ENCODE results near the gene CBFB. TPM values are rescaled to one million over a fixed set of nuclear protein-coding genes. Genes with fewer than 3 reads are reported as not detected.

Gene CBFB
- total and polyA plus RNA-seq, 9 of the 15 experiments (the other 6 are each of a cell fraction or from before 2014, with no cell fraction given) = 22.0 to 112 (median 66.5) TPM

GRCh38 chr16:67029254-67030096 lies 526 bp downstream of the CBFB start (continued):
- TF ChIP-seq JUND (IDR thresholded peaks at IDR 0.05; ENCODE audit: borderline replicate concordance, low read depth, low read length) = no peak
- TF ChIP-seq JUND (tag; IDR thresholded peaks at IDR 0.05; ENCODE audit: borderline replicate concordance, low read depth, low read length) = no peak; the same call in 2 of the 3 replicates
- peak; percentile 60 for TF ChIP-seq MAX (CRISPR knock-in tag; IDR thresholded peaks at IDR 0.05)
- no peak for TF ChIP-seq ZZZ3 (IDR thresholded peaks at IDR 0.05)
- no peak; a peak in 2 of 4 replicates for TF ChIP-seq TBL1XR1 (IDR thresholded peaks at IDR 0.05; ENCODE audit: low read length in 2 of 2)
- no peak for TF ChIP-seq ZKSCAN1 (IDR thresholded peaks at IDR 0.05; ENCODE audit: low read depth, low read length)
- no peak for TF ChIP-seq ZNF551 (CRISPR knock-in tag; IDR thresholded peaks at IDR 0.05)
- TF ChIP-seq POLR2AphosphoS5 (IDR thresholded peaks at IDR 0.05; ENCODE audit: control insufficient read depth, insufficient read depth, low read depth, low read length) = peak; percentile 37; the same call in 1 of the 2 replicates
- no peak; the same call in 1 of the 2 replicates for TF ChIP-seq NCOR1 (IDR thresholded peaks at IDR 0.05)
- TF ChIP-seq ETV1 (tag; conservative IDR thresholded peaks at IDR 0.05; ENCODE audit: low read depth) = 0 out of 2 replicates have a peak, but pooled peaks have one; percentile 50
- peak; percentile 51 for TF ChIP-seq CCNT2 (IDR thresholded peaks at IDR 0.05; ENCODE audit: borderline replicate concordance, extremely low read depth, insufficient read length, low read depth, low read length)
- TF ChIP-seq NFIC (IDR thresholded peaks at IDR 0.05) = peak; percentile 45; the same call in 1 of the 2 replicates
- TF ChIP-seq, protein P1, sequence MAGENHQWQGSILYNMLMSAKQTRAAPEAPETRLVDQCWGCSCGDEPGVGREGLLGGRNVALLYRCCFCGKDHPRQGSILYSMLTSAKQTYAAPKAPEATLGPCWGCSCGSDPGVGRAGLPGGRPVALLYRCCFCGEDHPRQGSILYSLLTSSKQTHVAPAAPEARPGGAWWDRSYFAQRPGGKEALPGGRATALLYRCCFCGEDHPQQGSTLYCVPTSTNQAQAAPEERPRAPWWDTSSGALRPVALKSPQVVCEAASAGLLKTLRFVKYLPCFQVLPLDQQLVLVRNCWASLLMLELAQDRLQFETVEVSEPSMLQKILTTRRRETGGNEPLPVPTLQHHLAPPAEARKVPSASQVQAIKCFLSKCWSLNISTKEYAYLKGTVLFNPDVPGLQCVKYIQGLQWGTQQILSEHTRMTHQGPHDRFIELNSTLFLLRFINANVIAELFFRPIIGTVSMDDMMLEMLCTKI (IDR thresholded peaks at IDR 0.05; ENCODE audit: partially characterized antibody) = no peak
- no peak for TF ChIP-seq SIX5 (IDR thresholded peaks at IDR 0.05; ENCODE audit: borderline replicate concordance in 1 of 2, insufficient read depth in 1 of 2, low read depth in 1 of 2, low read length in 2 of 2)
- no peak for TF ChIP-seq TEAD2 (tag; IDR thresholded peaks at IDR 0.05)
- TF ChIP-seq TBP (optimal IDR thresholded peaks at IDR 0.05; ENCODE audit: low read depth, low read length) = peak; percentile 18
- TF ChIP-seq ZNF140 (CRISPR knock-in tag; IDR thresholded peaks at IDR 0.05) = no peak
- TF ChIP-seq RAD51 (IDR thresholded peaks at IDR 0.05; ENCODE audit: borderline replicate concordance, low read depth) = no peak
- TF ChIP-seq, protein P2, sequence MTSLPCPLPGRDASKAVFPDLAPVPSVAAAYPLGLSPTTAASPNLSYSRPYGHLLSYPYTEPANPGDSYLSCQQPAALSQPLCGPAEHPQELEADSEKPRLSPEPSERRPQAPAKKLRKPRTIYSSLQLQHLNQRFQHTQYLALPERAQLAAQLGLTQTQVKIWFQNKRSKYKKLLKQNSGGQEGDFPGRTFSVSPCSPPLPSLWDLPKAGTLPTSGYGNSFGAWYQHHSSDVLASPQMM (CRISPR knock-in tag; IDR thresholded peaks at IDR 0.05) = no peak
